ENCODE results near the gene ZNF396.

GRCh38 chr18:35408843-35409261 lies 31.7 kb upstream of the ZNF396 start:
- TF ChIP-seq CTCF (IDR thresholded peaks at IDR 0.05) (no peak), POLR2A (IDR thresholded peaks at IDR 0.05) (no peak)
